ENCODE data around the gene VDR.

The VDR gene

GRCh38 chr12:47891356-47891755, 13.4 kb downstream of the VDR start:
- no peak for DNase-seq

- DNase-seq: no peak
These were observed 15.8 kb downstream of the VDR start for GRCh38 chr12:47889040-47889439.

- DNase-seq: no peak
These were observed 16.5 kb downstream of the VDR start for GRCh38 chr12:47888153-47888819.

DNA sequence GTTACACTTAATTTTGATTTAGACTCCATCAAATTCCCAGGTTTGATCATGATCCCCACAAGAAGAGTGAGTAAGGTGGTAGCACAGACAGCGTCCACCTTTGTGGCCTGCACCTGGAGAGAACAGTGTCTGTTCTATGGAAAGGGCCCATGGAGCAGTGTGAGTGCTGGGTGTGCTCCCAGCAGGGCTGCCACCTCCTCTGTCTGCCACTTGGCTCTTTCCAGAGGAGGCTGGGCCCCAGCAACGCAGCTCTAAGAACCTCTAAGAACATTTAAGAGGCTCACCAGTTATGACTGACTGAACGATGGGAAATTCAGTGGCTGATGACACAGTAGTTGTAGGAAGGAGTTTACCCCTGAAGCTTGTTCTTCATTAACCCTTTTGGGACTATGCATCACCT, 17.3 kb downstream of the VDR start:
- DNase-seq: no peak

DNA sequence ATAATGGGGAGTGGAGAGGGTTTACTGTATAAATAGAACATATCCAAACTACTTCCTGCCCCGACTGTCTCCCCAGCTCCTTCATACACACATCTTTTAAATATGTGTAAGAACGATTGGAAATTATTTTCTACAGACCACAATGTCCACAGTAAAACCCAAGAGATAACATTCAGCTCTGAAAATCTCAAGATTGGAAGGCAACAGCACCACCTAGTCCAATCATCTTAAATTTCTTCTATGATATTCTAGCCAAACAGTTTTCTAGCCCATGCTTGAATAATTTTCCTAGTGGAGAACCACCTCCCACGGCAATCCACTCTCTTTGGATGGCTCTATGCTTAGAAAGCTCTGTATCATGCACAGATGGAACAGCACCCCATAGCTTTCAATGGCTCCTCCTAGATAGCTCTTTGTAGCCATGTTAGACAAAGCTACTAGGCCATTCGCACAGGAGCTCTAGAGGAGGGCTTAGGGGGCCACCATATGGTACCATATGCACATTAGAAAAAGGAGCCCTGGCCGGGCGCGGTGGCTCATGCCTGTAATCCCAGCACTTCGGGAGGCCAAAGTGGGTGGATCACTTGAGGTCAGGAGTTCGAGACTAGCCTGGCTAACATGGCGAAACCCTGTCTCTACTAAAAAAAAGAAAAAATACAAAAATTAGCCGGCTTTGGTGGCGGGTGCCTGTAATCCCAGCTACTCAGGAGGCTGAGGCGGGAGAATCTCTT, 18.1 kb downstream of the VDR start:
- no peak for DNase-seq

GRCh38 chr12:47885566-47885965, 19.2 kb downstream of the VDR start:
- DNase-seq: no peak

DNA sequence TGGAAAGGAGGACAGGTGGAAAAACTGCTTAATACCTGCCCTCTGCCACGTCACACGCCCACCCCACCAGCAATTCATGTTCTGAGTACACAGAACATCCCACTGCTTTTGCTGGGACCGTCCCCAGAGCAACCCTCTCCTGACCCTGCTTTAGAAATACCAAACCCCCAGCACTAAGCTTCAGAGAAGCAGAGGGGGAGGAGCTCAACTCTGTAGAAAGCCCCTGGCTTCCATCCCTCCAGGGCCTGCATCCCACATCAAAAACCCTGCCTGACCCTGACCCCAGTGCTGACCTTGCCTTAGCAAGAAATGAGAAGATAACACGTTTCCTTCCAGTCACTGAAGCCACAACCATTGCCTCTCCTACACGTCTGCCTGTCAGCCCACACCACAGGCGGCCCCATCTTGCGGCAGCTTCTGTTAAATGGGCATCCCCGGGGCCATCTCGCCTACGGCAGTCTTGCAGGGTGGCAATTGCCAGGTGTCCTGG, 19.7 kb downstream of the VDR start:
- no peak for DNase-seq

DNA sequence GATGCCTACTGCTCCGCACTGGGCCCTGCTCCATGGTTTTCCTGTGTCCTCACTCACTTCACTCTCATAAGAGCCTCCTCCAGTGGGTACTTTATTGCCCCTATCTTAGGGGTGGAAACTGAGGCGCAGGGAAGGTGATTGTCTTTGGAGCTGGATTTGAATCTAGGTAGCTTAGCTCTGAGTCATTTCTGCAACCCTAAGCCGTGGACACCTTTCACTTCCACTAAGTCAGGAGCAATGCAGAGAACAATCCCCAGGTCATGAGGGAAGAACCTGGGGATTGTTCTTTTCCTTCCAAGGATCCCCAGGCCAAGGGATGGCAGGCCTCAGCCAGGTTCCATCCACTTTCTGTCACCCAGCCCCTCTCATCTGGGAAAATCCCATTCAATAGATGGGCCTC, 20.3 kb downstream of the VDR start:
- DNase-seq: no peak

GRCh38 chr12:47883663-47884195, 21.1 kb downstream of the VDR start:
- DNase-seq: no peak

DNA sequence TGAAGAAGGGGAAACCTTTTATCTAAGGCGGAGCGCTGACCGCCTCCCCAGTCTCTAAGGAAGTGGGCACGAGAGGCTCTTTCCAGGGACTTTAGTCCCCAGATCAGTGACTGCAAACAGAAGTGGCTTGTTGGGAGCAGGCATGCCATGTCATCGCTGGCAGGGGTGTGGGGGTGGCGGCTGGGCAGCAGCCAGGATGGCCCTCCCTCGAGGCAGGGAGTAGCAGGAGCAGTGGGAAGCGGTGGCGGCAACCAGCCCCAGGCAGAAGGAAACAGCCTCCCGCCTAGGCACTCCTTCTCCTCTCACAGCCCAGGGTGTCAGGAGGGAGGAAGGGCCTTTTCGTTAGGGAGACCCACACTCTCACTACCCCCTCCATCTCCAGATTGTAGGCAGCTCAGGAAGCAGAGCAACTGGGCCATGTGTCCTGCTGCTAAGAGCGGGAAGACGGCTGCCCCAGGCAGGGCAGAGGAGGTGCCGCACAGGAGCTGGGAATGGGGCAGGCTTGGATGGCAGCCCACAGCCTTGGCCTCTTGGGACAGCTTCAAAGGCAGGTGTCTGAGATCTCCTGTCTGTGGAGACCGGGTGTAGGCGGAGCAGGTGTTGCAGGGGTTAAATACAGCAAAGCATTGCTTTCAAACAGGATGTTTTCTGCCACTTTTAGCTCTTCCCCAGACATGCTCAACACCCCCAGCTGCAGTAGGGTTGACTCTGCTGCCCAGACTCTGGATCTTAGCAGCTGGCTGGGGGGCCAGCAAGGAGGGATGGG, 21.8 kb downstream of the VDR start:
- no peak for DNase-seq

DNA sequence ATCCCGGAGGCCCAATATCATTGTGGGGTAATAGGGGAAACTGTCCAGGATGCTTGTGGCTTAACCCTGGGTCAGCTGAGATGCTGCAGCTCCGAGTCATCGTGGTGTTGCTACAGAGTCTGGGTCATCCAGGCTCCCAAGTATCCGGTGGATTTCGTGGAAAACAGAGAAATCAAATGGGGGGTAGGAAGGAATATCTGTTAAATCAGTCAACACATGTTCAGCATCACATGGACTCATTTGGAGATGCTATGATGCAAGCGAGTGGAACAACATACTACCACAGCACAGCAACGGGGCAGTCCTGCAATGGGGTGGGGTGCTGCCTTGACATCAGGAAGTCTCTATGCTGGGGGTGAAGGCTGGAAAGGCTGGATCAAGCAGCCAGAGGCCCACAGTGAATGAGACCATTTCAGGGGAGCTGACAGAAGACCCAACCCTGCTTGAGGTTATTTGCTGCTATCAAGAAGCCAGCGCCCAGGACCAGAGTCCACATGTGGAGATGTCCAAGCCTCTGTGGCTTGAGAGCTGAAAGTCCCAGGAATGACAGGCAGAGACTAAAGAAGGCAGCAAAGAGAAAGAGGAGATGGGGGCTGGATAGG, 22.9 kb downstream of the VDR start:
- no peak for DNase-seq

DNA sequence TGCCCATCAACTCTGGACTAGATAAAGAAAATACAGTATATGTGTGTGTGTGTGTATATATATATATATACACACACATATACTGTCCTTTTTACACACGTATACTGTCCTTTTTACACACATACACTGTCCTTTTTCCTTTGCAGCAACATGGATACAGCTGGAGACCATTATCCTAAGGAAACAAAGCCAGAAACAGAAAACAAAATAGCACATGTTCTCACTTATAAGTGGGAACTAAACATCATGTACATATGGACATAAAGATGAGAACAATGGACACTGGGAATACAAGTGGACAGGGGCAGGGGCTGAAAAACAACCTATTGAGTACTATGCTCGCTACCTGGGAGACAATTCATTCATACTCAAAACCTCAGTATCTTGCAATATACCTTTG, 23.7 kb downstream of the VDR start:
- no peak for DNase-seq

GRCh38 chr12:47878918-47879481, 25.8 kb downstream of the VDR start:
- DNase-seq: no peak

GRCh38 chr12:47878293-47878917, 26.4 kb downstream of the VDR start:
- no peak for DNase-seq

GRCh38 chr12:47877081-47877480, 27.7 kb downstream of the VDR start:
- no peak for DNase-seq

- DNase-seq: no peak
These were observed 28.3 kb downstream of the VDR start for GRCh38 chr12:47876440-47876960.

DNA sequence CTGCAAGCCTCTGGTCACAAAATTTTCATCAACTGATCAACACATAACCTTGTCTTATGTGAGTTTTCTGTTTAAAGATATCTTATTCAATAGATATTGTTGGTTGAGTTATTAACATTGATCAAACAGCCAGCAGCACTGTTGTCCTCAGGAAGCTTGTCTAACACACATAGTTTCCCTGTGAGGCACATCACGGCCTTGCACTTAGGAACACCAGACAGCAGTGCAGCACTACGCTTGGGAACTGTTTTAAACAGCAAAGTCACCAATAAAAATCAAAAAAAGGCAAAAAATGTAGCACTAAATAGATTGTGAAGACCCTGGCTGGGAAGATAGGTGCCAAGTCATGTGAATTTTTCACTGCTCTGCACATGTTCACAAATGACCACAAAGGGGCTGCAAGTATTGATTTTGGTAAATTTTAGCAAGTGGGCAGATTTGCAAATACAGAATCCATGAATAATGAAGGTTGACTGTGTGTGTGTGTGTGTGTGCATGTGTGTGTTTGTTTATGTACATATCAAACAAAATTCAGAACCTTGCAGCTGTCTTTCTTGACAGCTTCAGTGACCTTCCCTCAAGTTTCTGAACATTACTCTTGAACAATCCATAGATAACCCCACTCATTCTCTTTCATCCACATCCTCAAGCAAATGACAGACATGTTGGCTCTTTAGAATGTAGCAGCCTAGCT, 28.9 kb downstream of the VDR start:
- no peak for DNase-seq

DNA sequence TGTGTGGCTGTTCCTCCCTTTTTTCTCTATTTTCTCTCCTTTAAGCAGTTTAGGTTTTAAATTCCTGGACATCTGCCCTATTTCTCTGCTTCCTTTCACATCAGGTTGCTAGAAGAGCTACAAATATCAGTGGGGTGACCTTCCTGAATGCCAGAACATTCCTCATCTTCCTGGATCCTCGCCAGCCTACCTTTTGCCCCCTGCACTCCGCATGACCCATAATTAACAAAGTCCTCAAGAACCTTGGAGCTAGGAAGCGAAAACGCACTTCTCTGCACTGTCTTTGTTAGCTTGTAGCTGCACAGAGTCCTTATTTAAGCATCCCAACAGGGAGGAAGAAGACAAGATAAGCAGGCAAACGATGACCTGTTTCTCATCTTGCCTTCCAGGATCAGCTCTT, 30.5 kb downstream of the VDR start:
- no peak for DNase-seq

- DNase-seq: no peak
These were observed 34.5 kb downstream of the VDR start for GRCh38 chr12:47870175-47870781.

- DNase-seq: no peak
These were observed 36.2 kb downstream of the VDR start for GRCh38 chr12:47868552-47869031.

- no peak for DNase-seq
These were observed 36.8 kb downstream of the VDR start for GRCh38 chr12:47868041-47868440.

Measured in cerebellar nuclear complex (tissue), 1 donor.